ENCODE data around the gene MYO1E. TPM values are rescaled to one million over a fixed set of nuclear protein-coding genes. Genes with fewer than 3 reads are reported as not detected.
"Not testable (repeated sequence)": the region's sequence is repeated elsewhere in the genome, so short reads cannot be mapped to it uniquely, and the experiment has no call there.

MYO1E gene
- total RNA-seq, 1 experiment from 2014 or later, result 37.5 TPM

DNA sequence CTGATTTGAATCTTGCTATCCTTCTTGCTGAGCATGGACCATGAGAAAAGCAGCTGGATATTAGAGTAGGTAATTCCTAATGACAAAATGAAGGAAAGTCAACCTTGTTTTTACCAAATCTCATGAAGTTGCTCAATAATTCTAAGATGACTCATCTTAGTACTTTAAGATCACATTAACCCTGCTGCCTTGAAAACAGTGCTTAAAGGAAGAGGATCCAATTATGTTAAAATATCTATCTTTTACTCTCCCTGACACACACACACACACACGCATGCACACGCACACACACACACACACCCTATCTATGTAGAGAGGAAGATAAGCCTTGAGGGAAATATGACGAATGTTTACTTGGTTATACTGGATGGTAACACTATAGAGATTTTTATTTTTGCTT lies 16.0 kb upstream of the MYO1E start:
- no peak for DNase-seq (ENCODE audit: extremely low read depth, low read depth)

DNA sequence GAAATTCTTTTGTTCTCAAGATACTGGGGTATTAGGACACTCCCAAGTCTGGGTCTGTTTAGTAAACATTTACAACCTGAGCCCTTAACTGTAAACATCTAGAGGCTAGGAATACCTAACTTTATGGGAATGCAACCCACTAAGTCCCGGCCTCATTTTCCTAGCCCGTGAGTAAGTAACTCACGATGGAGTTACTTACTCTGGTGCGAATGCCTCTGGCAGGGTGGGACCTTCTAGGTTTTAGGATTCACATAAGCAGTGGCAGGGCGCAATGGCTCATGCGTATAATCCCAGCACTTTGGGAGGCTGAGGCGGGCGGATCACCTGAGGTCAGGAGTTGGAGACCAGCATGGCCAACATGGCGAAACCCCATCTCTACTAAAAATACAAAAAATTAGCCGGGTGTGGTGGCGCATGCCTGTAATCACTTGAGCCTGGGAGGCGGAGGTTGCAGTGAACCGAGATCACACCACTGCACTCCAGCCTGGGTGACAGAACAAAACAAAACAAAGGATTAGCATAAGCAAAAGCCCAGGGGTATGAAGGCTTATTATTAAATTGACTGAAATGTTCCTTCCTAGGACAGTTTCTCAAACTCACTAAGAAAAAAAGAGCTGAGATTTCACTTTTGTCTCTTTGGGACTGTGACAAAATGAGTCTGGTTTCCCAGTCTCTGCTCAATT lies 14.7 kb upstream of the MYO1E start:
- not testable (repeated sequence) for DNase-seq (ENCODE audit: extremely low read depth, low read depth)

DNA sequence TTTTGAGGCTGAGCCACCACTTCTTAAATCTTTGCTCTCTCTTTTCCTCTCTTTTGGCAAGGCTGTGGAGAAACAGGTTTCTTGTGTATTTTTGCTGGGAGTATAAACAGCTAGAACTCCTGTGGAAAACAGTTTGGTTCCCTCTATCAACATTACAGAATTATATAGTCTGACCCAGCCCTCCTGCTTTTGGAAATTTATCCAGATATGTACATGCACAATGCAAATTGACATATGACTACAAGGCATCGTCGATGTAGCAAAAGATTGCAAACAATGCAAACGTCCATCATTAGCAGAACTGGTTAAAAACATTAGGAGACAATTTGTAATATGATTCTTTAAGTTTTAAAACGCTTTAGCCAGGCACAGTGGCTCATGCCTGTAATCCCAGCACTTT lies 12.5 kb upstream of the MYO1E start:
- no peak for DNase-seq (ENCODE audit: extremely low read depth, low read depth)

DNA sequence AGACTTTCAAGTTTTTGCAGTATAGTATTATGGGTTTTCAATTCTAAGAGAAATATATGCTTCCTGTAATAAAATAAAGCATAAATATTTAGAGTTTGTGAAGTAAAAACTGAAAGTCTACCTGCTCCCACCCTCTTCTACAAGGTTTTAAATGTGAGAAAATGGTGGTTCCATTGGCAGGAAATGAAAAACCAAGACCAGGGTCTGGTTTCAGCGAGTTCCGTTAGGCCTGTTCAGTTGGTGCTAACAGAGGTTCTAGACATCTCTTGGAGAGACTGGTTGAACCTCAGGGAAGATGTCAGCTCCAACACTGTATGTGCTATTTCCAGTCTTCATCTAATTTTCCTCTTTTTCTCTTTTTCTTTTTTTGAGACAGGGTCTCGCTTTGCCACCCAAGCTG lies 11.8 kb upstream of the MYO1E start:
- no peak for DNase-seq (ENCODE audit: extremely low read depth, low read depth)

DNA sequence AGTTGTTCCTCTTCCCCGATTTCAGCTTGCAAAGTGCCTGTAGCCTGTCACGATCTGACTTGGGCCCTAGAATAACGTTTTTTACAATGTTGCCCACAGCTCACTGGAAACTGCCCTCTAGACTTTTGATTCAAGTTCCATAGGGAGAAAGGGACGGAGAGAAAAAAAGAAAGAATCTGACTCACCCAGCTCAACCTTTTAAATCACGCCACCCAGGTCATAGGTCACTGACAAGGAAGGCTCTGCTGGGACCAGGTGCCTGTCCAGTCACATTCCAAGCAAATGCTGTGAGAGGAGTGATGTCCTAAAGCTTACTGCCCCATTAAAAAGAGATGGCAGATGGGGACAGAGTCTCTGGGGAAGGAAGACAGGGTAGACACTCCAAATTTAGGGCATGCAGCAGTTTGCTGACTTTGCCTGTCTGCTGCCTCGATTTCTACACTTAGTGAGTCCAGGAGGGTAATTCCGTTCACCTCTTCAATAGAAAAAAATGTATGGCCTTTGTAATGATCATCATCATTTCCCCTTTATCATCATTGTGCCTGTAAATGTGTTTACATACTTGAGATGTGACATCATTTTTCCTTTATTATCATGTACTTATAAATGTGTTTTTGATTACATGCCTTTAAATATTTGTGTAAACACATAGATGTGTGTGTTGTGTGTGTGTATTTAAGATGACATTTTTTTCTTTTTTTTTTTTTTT lies 8.4 kb upstream of the MYO1E start:
- no peak for DNase-seq (ENCODE audit: extremely low read depth, low read depth)

DNA sequence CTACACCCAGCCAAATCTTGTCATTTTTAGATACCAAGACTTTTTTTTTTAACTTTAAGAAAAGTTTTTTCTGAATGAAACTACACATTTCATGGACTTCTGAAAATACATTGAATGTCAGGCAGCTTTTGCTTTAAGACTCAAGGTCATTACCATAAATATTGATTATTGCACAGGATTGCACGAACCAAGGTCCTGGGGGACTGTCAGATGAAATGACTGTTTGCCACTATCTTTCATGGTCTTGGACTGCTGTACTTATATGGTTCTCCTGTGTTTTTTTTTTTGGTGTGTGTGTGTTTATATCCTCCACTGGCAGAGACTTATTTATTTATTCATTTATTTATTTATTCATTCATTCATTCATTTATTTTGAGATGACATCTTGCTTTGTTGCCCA lies 6.9 kb upstream of the MYO1E start:
- DNase-seq (ENCODE audit: extremely low read depth, low read depth), result no peak

DNA sequence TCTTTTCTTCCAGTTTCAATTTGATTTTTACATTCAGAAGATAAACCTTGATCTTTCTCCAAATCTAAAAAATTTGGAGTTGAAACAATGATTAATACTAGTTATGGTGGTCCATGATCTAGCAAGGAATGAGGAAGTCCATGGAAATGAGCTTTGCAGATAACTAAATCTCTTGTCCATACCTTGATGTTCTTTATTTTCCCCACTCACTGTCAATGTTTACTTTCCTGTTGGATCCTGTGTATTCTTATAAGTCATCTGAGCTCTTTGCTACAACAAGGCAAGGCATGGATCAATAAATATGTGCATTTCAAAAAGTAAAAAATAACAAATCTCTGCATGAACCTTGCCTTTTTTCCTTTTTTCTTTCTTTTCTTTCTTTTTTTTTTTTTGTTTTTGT lies 6.2 kb upstream of the MYO1E start:
- no peak for DNase-seq (ENCODE audit: extremely low read depth, low read depth)

DNA sequence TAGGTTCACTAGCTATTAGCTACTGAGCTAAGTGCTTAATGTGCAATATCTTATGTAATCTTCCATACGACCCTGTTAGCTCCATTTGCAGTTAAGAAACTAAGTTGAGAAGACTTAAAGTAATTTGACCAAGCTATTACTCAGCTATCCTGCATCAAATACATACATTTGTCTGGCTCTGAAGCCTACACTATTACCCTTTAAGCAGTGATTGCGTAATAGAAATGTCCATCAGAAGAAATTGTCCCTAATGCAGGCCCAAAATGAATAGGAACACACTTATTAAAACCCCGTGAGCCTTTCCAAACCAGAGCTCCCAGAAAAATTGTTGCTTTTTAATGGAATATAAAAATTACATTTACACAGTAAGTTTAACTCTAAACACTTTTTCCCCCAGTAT lies 5.3 kb upstream of the MYO1E start:
- no peak for DNase-seq (ENCODE audit: extremely low read depth, low read depth)

DNA sequence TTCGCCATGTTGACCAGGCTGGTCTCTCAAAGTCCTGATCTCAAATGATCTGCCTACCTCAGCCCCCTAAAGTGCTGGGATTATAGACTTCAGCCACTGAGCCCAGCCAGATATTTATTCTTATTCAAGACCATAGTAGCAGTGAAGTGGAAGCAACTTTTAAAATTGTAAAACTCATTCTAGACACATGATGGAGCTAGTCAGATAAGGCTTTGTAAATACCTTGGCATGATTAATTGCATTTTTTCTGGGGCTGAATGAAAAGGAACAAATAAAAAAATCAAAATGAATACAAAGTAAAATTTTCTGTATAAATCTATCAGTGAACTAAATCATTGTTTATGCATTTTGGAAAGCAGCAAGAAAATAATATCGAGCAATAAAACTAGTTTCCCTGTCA lies 4.1 kb upstream of the MYO1E start:
- DNase-seq (ENCODE audit: extremely low read depth, low read depth), result no peak

DNA sequence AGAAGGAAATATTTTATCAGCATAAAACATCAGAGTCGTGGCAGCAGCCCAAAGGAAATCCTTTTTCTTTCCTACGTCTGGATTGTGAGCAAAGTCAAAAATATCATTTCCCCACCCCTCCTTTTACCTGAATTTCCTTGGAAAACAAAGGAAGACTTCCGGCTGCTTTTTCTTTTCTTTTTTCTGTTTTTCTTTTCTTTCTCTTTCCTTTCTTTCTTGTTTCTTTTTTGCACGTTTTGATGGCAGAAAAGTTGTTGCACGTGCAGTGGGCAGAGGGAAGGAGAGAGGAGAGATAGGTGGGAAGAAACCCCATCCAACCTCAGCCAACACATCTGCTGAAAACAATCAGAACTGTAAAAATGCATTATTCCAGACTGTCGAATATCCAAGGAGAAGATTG lies 544 bp upstream of the MYO1E start:
- DNase-seq (ENCODE audit: extremely low read depth, low read depth), result no peak

DNA sequence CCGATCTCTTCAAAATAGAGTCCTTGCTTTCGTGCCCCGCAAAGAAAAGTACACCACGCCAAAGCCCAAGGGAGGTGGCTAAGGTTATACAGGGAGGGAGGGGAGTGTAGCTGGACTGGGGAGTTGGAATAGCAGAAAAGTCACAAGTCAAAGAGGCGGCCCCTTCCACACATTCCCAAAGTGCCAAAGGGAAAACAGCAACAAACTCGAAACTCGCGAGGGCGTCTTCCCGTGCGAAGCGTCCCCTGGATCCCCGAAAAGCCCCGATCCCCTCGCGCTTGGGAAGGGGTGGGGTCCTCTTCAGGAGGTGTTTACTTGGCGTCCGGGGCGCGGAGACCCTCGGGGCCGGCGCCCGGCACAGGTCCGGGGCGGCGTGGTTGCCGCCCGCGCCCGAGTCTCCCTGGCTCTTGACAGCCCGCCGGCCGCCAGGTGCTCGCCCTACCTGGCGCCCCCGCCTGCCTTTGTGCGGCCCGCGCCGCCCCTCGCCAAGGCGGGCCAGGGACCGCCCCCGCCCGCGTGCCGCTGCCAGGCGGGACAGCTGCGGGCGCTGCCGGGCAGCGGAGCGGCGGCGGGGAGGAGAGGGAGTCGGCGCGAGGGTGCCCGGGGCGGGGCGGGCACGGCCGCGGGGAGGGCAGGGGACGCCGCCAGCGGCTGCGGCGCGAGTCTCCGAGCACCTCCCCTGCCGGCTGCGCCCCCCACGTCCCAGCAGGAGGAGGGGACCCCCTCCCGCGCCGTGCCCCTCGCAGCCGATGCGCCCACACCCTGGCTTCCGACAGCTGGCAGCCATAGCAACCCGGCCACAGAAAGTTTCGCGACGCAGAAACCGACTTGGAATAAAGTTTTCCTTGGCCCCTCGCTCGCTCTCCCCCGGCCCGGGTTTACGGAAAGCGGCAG lies 966 bp downstream of the MYO1E start:
- DNase-seq (ENCODE audit: extremely low read depth, low read depth), result no peak

DNA sequence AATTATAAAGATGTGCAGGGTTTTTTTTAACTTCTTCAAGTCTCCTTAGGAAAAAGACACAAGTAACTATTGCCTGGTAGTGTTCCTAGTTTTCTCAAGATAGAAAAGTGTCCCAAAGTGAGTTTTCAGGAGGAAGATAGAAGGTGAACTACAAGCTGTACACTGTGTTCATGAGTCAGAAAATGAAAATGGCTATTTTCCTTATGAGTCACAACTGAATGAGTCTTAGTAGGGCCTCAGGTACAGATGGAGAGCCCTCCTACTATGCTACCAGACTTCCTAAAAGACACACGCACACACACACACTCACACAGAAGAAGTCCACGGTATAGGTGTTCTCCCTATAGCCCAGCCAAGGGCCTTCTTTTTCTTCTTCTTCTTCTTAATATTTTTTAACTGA lies 3.1 kb downstream of the MYO1E start:
- DNase-seq (ENCODE audit: extremely low read depth, low read depth), result no peak

DNA sequence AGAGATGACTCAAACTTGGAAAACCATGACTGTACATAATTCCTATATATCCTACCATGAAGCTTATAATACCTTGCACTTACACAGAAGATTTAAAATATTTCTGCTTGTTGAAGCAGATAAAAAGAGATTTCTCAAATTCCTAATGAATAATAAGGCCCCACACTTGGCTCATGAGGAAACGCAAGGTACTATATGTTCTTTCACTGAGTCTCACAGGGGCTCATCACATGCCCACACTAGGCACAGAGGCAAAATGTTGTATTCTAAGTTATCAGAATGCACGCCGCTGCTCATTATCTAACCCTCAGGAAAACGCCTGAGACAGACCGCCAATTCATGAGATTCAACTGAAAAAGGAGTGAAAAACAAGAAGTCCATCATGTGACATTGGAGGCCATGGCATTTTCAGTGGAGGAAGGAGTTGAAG lies 5.6 kb downstream of the MYO1E start:
- no peak for DNase-seq (ENCODE audit: extremely low read depth, low read depth)

DNA sequence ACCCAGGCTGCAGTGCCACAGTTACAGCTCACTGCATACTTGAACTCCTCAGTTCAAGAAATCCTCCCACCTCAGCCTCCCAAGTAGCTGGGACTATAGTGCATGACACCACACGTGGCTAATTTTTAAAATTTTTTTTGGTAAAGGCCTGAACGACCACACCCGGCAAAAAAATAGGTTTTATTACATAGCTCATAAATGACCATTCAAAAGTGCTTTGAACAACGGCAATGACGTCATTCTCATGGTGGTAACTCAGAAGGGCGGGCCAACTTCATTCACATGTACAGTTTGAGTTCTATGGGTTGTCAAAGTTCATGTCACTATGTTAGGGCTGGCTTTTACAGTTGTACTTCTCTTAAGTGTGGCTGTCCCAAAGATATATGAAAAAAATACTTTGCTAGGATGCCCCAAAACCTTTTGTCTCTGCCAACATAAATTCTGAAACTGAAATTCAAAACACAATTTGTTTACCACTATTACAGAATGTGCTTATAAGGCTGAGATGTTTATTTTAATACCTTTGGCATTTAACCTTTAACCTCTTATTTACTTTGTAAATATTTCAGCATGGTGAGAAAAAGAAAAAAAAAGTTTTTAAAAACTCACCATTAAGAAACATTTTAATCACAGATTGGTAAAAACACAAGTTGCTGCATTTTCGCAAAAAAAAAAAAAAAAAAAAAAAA lies 6.2 kb downstream of the MYO1E start:
- peak; percentile 44 for DNase-seq (ENCODE audit: extremely low read depth, low read depth)

DNA sequence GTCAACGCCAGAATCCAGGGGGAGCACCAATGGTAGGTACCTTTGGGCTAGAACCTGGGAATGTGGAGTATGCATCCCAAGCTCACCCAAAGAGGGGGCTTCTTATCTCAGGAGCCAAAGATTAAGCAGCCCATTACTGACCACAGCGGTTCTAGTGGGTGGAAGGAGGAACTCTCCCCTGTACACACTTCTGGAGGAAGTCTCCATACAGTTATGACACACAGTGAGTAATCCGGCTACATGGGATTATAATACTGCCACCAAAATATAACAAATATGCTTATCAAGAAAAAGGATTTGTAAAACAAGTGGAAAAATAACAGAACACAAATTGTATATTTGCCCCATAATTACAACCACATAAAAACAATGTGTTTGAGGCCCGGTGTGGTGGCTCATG lies 8.4 kb downstream of the MYO1E start:
- DNase-seq (ENCODE audit: extremely low read depth, low read depth), result no peak

DNA sequence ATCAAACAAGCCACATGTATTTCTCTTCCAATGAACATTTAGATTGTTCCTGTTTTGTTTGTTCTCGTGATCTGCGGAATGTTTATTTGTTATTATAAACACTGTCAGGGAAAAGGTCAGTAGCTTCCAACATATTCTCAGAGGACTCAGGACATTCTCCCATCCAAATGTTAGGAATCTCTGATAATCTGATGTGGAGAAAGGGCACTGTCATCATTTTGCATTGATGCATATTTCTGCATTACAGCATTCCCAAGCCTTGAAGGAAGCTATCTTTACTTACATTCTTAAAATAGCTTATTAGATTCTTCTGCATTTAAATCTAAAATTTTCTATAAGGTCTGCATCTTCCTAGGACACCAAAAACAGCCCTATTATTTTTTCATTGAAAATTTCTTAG lies 10.3 kb downstream of the MYO1E start:
- no peak for DNase-seq (ENCODE audit: extremely low read depth, low read depth)

DNA sequence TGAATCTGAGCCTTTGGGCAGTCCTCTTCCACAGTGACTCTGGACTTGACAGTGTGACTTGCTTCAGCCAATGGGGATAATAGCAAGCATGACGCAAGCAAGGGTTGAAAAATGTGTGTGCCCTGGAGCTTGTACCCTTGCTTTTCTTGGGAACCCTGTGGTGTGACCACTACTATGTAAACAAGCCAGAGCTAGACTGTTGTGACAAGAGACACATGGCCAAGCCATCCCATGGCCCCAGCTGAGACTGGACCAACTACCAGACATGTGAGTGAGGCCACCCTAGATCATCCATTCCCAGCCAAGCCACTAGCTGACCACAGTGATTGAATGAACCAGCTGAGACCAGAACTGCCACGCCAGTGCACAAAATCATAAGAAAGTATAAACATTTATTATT lies 11.8 kb downstream of the MYO1E start:
- DNase-seq (ENCODE audit: extremely low read depth, low read depth), result no peak

DNA sequence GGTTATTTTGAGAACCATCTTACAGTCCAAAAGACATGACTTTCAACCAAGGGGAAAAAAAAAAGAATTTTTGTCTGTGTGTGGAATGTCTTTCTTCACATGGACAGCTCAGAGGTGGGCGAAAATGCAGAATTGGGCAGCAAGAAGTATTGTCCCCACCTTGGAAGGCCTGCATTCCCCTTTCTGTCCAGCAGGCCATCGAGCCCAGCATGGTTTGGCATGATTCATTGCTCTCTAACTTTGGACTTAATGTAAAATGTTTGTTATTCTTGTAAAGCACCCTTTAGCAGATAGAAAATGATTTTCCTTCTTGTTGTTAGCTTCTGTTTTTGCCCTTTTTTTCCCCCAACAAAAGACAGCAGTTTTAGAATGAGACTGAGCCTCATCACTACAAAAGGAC lies 12.4 kb downstream of the MYO1E start:
- no peak for DNase-seq (ENCODE audit: extremely low read depth, low read depth)

DNA sequence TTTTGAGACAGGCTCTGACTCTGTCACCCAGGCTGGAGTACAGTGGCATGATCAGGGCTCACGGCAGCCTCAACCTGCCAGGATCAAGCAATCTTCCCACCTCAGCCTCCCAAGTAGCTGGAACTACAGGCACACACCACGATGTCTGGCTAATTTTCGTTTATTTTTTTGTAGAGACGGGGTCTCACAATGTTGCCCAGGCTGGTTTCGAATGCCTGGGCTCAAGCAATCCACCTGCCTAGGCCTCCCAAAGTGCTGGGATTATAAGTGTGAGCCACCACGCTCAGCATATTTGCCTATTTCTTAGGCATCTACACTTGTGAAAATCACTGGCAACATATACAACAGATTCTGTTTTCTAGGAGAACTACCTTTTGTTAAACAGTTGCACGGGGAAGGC lies 16.9 kb downstream of the MYO1E start:
- DNase-seq (ENCODE audit: extremely low read depth, low read depth), result no peak

DNA sequence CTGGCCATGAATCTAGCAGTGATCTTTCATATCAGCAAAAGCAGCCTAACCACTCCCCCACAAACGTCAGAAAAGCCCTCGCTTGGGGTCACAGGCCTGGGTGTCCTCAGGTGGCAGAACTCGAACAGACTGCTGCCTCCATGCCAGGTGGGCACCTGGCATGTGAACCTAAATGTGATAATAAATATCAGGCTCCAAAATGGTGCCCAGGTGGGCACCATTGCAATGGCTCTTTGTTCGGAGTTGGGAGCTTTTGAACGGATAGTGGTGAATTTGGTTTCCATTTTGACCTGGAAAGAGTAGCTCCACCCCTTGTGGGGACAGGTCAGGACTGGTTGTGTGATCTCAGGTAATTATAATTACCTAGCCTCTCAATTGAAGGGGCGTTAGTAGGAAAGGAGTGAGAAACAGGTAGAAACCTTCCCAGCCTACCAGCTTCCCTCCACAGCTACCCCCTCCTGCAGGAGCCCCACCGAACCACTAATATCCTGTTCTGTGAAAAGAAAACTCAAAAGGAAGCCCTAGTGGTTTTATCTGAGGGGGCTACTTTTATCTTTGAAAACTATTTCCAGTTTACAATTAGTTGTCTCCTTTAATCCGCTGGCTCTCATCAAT lies 18.1 kb downstream of the MYO1E start:
- no peak for DNase-seq (ENCODE audit: extremely low read depth, low read depth)

DNA sequence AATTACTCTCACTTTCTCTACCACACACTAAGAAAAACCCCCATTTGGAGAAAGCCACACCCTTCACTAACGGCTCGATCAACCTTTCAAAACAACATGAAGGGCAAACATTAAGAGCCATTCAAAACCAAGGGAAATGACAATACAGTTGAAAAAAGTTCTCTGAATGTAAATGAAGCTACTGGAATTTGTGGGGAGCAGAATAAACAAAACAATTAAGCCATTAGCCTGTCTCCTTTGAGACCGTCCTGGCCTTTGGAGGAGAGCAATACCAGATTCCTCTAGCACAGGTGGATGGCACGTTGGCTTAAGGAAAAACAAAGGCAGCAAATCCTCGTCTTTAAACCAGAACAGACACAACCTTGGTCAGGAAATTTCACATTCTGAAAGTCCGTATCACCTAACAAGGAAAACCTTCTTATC lies 18.7 kb downstream of the MYO1E start:
- no peak for DNase-seq (ENCODE audit: extremely low read depth, low read depth)
